ENCODE results near the gene CLASP1. TPM values are rescaled to one million over a fixed set of nuclear protein-coding genes. Genes with fewer than 3 reads are reported as not detected.

Gene CLASP1
- total and polyA plus RNA-seq, 2 experiments from 2014 or later, result 16.6 to 56.3 TPM

DNA sequence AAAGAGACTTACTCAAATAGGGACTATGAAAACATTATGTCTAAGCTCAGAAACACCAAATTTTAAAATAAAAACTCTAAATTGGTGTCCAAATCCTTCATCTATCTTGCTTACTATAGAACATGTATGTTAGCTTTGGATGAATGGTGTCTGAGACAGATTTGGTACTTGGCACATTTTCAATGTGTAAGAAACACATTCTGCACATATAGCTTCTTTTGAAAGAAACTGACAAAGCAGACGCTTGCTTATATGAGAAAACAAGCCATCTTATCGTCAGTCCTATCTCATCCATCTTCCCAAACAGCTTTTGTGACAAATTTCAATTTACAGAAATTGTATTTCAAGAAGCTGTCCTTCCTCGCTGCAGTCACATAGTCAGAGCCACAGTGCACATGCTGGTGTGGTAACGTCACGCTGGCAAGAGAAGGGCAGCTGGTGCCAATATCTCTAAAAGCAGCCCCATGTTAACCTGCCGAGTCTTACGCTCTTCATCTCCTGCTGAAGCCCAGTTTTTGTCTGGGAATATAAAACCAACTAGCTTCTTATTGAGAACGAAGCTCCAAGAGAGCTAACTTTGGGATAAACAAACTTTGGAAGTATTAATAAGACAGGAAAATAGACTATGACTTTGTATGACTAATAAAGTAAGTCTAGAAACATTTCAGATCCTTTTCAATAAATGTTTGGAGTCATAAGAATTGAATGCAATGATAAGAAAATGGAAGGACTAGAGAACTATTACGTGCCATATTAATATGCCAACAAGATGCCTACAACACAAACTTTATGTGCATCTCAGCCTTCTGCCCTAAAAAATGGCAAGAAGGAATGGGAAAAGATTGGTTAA lies 289.3 kb downstream of the CLASP1 start:
- no peak overlapping the region for H3K27ac ChIP-seq (ENCODE audit: low read depth)
- H3K4me2 ChIP-seq, result no peak overlapping the region
- H3K4me1 Mint-ChIP-seq, result no peaks in the 10 kb centered on the region
- H3K36me3 Mint-ChIP-seq (ENCODE audit: low read depth), result peaks cover 18% of the 10 kb centered on the region
- DNase-seq (ENCODE audit: low spot score), result no peak
- no peak overlapping the region for H3K4me3 ChIP-seq
- peaks cover 4% of the 10 kb centered on the region for H3K27me3 Mint-ChIP-seq (ENCODE audit: insufficient read depth, low read depth, poor library complexity)
- H3K79me2 ChIP-seq (replicated peaks; ENCODE audit: insufficient read depth), result no peaks in the 10 kb centered on the region
- no peak overlapping the region for H3K4me3 Mint-ChIP-seq
- no peak overlapping the region for H2AFZ ChIP-seq
- peaks cover 11% of the 10 kb centered on the region for H4K20me1 ChIP-seq (replicated peaks; ENCODE audit: insufficient read depth)
- peaks cover 13% of the 10 kb centered on the region for H3K36me3 ChIP-seq (ENCODE audit: insufficient read depth)
- no peak overlapping the region for H3K27ac Mint-ChIP-seq
- H3K4me1 ChIP-seq (ENCODE audit: insufficient read depth), result no peaks in the 10 kb centered on the region
- H3F3A ChIP-seq (replicated peaks; ENCODE audit: low read depth), result 0 out of 2 replicates have a peak, but pooled peaks cover 2% of the 10 kb centered on the region
- TF ChIP-seq EZH2 (IDR thresholded peaks at IDR 0.05; ENCODE audit: low read depth, unreplicated experiment), result no peak
- TF ChIP-seq, protein P1, sequence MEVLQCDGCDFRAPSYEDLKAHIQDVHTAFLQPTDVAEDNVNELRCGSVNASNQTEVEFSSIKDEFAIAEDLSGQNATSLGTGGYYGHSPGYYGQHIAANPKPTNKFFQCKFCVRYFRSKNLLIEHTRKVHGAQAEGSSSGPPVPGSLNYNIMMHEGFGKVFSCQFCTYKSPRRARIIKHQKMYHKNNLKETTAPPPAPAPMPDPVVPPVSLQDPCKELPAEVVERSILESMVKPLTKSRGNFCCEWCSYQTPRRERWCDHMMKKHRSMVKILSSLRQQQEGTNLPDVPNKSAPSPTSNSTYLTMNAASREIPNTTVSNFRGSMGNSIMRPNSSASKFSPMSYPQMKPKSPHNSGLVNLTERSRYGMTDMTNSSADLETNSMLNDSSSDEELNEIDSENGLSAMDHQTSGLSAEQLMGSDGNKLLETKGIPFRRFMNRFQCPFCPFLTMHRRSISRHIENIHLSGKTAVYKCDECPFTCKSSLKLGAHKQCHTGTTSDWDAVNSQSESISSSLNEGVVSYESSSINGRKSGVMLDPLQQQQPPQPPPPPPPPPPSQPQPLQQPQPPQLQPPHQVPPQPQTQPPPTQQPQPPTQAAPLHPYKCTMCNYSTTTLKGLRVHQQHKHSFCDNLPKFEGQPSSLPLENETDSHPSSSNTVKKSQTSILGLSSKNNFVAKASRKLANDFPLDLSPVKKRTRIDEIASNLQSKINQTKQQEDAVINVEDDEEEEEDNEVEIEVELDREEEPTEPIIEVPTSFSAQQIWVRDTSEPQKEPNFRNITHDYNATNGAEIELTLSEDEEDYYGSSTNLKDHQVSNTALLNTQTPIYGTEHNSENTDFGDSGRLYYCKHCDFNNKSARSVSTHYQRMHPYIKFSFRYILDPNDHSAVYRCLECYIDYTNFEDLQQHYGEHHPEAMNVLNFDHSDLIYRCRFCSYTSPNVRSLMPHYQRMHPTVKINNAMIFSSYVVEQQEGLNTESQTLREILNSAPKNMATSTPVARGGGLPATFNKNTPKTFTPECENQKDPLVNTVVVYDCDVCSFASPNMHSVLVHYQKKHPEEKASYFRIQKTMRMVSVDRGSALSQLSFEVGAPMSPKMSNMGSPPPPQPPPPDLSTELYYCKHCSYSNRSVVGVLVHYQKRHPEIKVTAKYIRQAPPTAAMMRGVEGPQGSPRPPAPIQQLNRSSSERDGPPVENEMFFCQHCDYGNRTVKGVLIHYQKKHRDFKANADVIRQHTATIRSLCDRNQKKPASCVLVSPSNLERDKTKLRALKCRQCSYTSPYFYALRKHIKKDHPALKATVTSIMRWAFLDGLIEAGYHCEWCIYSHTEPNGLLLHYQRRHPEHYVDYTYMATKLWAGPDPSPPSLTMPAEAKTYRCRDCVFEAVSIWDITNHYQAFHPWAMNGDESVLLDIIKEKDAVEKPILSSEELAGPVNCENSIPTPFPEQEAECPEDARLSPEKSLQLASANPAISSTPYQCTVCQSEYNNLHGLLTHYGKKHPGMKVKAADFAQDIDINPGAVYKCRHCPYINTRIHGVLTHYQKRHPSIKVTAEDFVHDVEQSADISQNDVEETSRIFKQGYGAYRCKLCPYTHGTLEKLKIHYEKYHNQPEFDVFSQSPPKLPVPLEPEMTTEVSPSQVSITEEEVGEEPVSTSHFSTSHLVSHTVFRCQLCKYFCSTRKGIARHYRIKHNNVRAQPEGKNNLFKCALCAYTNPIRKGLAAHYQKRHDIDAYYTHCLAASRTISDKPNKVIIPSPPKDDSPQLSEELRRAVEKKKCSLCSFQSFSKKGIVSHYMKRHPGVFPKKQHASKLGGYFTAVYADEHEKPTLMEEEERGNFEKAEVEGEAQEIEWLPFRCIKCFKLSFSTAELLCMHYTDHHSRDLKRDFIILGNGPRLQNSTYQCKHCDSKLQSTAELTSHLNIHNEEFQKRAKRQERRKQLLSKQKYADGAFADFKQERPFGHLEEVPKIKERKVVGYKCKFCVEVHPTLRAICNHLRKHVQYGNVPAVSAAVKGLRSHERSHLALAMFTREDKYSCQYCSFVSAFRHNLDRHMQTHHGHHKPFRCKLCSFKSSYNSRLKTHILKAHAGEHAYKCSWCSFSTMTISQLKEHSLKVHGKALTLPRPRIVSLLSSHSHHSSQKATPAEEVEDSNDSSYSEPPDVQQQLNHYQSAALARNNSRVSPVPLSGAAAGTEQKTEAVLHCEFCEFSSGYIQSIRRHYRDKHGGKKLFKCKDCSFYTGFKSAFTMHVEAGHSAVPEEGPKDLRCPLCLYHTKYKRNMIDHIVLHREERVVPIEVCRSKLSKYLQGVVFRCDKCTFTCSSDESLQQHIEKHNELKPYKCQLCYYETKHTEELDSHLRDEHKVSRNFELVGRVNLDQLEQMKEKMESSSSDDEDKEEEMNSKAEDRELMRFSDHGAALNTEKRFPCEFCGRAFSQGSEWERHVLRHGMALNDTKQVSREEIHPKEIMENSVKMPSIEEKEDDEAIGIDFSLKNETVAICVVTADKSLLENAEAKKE (CRISPR knock-in tag; IDR thresholded peaks at IDR 0.05), result no peak
- no peak for TF ChIP-seq ZNF331 (CRISPR knock-in tag; IDR thresholded peaks at IDR 0.05; ENCODE audit: low read depth)
- no peak for TF ChIP-seq STAT1 (IDR thresholded peaks at IDR 0.05; ENCODE audit: unreplicated experiment)
- TF ChIP-seq, protein P2, sequence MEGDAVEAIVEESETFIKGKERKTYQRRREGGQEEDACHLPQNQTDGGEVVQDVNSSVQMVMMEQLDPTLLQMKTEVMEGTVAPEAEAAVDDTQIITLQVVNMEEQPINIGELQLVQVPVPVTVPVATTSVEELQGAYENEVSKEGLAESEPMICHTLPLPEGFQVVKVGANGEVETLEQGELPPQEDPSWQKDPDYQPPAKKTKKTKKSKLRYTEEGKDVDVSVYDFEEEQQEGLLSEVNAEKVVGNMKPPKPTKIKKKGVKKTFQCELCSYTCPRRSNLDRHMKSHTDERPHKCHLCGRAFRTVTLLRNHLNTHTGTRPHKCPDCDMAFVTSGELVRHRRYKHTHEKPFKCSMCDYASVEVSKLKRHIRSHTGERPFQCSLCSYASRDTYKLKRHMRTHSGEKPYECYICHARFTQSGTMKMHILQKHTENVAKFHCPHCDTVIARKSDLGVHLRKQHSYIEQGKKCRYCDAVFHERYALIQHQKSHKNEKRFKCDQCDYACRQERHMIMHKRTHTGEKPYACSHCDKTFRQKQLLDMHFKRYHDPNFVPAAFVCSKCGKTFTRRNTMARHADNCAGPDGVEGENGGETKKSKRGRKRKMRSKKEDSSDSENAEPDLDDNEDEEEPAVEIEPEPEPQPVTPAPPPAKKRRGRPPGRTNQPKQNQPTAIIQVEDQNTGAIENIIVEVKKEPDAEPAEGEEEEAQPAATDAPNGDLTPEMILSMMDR (conservative IDR thresholded peaks at IDR 0.05; ENCODE audit: low read depth in 2 of 2), result no peak
- no peak for TF ChIP-seq EZH2phosphoT487 (IDR thresholded peaks at IDR 0.05; ENCODE audit: unreplicated experiment)
- TF ChIP-seq, protein P3, sequence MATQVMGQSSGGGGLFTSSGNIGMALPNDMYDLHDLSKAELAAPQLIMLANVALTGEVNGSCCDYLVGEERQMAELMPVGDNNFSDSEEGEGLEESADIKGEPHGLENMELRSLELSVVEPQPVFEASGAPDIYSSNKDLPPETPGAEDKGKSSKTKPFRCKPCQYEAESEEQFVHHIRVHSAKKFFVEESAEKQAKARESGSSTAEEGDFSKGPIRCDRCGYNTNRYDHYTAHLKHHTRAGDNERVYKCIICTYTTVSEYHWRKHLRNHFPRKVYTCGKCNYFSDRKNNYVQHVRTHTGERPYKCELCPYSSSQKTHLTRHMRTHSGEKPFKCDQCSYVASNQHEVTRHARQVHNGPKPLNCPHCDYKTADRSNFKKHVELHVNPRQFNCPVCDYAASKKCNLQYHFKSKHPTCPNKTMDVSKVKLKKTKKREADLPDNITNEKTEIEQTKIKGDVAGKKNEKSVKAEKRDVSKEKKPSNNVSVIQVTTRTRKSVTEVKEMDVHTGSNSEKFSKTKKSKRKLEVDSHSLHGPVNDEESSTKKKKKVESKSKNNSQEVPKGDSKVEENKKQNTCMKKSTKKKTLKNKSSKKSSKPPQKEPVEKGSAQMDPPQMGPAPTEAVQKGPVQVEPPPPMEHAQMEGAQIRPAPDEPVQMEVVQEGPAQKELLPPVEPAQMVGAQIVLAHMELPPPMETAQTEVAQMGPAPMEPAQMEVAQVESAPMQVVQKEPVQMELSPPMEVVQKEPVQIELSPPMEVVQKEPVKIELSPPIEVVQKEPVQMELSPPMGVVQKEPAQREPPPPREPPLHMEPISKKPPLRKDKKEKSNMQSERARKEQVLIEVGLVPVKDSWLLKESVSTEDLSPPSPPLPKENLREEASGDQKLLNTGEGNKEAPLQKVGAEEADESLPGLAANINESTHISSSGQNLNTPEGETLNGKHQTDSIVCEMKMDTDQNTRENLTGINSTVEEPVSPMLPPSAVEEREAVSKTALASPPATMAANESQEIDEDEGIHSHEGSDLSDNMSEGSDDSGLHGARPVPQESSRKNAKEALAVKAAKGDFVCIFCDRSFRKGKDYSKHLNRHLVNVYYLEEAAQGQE (IDR thresholded peaks at IDR 0.05; ENCODE audit: unreplicated experiment), result no peak
- TF ChIP-seq, protein P4, sequence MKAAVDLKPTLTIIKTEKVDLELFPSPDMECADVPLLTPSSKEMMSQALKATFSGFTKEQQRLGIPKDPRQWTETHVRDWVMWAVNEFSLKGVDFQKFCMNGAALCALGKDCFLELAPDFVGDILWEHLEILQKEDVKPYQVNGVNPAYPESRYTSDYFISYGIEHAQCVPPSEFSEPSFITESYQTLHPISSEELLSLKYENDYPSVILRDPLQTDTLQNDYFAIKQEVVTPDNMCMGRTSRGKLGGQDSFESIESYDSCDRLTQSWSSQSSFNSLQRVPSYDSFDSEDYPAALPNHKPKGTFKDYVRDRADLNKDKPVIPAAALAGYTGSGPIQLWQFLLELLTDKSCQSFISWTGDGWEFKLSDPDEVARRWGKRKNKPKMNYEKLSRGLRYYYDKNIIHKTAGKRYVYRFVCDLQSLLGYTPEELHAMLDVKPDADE (IDR thresholded peaks at IDR 0.05), result no peak
- TF ChIP-seq POLR2AphosphoS5 (IDR thresholded peaks at IDR 0.05; ENCODE audit: low read depth), result no peak
- TF ChIP-seq CREB1 (CRISPR knock-in tag; IDR thresholded peaks at IDR 0.05; ENCODE audit: low read depth), result no peak
- TF ChIP-seq NANOG (IDR thresholded peaks at IDR 0.05; ENCODE audit: borderline replicate concordance), result no peak
- TF ChIP-seq ZNF114 (CRISPR knock-in tag; IDR thresholded peaks at IDR 0.05), result no peak
- no peak for TF ChIP-seq JUNB (IDR thresholded peaks at IDR 0.05; ENCODE audit: unreplicated experiment)
- no peak for ATAC-seq
- no peaks in the 10 kb centered on the region for H3K9me3 Mint-ChIP-seq
- no peaks in the 10 kb centered on the region for H3K9me2 ChIP-seq (ENCODE audit: insufficient read depth)
- no peaks in the 10 kb centered on the region for H3K27me3 ChIP-seq (ENCODE audit: insufficient read depth)
